HG02884 (cell line): ENCODE measurements around the gene PLK3.
"Not testable (repeated sequence)": the region's sequence is repeated elsewhere in the genome, so short reads cannot be mapped to it uniquely, and the experiment has no call there.

Source experiments
- ATAC-seq: cut with Tn5 transposase; IDR thresholded peaks from one replicate; pipeline ENCODE4 v1.9.1; 2021; ENCODE audit warnings: mild to moderate bottlenecking, moderate library complexity; ENCODE audit not compliant: unreplicated experiment

Gene PLK3

DNA sequence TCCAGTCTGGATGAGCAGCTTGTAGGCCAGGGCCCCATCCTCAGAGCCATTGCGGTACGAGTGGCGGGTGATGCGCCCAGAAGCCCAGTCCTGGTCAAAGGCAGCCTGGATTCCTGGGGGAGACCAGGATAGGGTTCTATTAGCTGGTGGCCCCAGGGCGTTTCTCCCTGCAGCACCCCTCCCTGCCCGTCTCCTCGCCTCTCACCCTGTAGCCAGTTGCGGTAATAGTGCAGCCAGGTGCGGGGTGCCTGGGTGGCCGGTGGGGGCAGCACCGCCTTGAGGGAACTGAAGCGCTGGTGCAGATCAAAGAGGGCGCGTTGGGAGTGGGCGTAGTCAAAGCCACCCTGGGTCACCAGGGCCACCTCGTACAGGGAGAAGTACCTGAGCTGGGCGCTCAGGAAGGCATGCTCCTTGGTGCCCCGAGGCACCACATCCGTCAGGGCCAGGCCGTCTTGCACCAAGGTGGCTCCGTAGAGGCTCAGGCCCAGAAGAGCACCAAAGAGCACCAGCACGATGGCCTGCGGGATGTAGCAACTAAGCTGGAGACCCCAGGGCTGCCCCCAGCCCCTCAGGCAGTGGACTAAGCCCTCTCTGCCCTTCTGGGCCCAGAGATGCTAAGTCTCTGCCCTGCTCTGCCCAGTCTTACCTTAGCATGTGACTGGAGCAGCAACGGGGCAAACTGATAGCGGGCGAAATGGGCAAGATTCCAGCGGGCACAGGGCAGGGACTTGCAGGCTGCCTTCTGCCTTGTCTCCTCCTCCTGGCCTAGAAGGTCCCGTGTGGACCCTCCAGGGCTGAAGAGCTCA lies 27.2 kb downstream of the PLK3 start:
- no peak for ATAC-seq

DNA sequence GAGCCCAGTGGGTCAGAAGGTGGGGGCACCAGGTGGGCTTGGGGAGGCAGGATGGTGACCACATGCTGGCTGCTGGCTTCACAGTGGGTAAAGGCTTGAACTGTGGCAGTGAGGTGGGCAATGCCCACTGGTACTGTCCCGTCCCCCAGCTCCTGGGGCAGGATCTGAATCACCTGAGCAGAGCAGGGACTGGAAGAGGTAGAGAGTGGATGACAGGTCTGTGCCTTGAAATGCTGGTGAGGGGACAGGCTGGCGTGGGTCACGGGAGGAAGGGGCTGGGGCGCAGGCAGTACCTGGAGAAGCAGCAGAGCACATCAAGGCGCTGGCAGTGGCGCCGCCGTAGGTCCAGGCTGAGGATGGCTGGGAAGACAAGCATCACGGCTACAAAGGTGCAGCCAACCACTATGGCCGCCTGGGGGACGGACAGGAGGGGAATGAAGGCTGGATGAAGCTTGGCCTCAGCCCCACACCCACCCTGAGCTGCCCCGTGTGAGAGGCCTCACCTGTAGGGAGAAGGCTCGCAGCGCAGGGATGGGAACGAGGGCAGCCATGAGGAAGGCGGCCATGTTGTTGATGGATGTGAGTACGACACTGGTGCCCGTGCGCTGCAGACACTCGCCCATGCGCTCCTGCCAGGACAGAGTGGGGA lies 27.9 kb downstream of the PLK3 start:
- no peak for ATAC-seq

DNA sequence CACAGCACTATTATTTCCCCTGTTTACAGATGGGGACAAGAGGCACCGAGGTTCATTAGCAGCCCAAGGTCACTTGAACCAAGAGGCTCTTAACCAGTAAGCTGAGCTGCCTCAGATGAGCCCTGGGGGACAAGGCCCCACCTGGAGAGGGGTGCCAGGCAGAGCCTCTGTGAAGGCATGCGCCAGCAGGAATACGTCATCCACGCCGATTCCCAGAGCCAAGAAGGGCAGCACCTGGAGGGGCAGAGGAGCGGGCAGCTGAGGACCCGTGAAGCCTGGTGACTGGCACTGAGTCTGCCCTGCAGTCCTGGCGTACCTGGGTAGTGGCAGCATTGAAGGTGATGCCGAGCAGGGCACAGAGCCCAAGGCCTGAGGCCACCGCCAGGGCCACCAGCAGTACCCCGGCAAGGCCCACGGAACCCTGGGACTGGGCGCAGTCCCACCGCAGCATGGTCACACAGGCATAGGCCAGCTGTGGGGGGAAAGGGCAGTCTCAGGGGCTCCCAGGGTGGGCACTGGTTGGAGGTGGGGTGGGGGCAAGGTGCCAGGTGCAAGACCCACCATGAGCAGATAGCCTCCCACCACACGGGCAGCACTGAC lies 28.8 kb downstream of the PLK3 start:
- no peak for ATAC-seq

DNA sequence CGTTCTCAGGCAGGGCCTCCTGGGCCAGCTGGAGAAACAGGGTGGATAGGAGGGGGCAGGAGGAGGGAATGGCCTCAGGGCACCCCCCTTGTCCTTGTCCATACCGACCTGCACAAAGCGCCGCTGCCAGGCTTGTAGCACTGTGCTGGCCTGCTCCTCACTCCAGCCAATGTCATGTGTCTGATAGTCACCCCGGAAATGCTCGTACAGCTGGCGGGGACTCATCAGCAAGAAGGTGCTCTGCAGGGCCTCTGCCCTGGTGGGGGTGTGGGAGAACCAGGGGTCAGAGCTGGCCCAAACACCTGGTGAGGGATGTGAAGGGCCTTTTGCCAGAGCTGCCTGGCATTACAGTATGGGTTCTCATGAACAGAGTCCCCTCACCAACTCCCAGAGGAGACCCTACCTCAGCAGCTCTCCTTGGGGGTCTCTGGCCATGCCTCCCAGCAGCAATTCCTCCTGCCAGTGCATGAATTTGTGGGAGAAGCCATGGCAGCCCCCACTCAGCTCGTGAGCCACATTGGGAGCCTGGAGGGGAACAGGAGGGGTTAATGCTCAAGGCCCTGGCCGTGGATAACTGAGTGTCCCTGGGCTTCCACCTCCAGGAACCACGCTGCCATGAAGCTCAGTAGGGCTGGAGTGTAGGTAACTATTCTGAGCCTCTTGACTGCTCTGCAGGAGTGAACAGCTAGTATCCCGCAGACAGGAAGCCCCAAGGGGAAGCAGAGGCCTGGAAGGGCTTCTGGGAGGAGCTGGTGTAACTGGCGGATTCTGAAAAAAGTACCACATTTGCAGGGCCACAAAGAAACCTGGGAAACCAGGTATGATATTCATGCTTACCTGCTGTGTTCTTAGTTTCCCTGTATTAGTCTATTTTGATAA lies 29.6 kb downstream of the PLK3 start:
- ATAC-seq: no peak

DNA sequence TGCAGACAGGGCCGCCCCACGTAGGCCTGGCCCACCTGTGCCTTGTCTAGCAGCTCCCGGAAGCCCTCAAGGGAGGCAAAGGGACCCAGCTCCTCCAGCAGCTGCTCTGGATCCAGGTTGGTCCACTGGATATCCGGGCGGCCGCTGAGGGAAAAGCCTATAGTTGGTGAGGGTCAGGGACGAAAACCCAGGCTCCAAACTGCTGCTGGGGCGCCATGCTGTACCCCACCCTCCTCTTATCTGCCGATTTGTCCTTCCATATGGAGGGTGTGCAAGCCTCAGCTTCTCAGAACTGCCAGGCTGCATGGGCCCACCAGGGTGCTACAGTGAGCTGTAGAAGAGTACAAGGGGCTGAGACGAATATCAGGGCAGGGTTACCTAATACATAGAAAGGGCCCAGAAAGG lies 30.7 kb downstream of the PLK3 start:
- no peak for ATAC-seq

DNA sequence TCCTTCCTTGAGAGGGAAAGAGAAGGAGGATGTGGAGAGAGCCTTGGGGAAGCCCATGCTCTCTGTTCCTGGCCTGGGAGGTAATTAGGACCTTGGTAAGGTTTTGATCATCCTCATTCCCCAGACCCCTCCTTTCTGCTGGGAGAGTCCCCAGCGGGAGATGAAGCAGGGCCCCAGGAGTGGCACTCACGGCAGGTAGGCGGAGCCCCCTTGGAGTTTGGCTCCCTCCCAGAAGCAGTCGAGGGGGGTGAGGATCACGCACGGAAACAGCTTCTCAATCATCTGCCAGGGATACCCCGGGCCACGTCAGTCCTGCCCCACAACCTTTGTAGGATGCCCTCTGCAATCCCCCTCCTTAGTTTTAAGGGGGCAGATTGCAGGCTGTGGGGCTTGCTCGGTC lies 31.3 kb downstream of the PLK3 start:
- ATAC-seq: no peak

DNA sequence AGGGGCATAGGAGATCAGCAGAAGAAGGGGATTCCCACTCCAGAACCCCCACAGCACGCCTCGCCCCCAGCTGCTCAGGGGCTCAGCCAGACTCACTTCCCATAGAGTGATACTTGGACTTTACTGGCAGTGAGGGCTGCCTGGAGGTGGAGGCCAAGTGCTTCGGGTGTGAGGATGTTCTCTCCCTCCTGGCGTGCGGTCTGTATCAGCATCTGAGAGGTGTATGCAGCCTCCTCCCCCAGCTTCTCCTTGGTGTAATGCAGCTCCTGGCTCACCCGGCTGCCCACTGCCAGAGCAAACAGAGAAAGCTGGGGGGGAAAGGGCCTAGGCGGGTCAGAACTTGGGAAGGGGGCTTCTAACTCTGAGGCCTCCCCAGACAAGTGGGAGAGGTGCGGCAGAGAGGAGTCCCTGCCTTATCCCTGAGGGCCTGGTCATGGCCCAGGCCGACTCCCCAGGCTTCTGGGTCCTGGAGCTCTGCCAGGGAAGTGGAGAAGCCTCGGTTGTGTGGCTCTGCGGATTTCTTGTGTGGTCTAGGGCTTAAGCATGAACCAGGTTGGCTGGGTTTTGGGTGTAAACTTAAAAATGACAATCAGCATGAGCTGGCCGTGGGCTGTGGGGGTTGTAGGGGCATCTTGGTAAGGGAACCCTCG lies 32.0 kb downstream of the PLK3 start:
- no peak for ATAC-seq

DNA sequence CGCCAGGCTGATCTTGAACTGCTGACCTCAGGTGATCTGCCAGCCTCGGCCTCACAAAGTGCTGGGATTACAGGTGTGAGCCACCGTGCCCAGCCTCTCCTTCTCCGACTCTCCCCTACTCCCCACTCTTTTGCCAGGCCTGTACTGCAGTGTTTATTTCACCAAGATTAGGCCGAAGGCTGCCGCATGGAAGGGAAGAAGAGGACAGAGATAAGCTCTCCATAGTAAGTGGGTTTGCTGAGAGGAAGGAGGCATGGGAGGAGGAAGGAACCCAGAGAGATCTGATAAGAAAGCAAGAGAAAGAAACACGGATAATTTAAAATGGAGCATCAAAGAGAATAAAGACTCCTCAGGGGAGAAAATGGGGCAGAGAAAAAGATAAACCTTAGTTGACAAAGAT lies 34.2 kb downstream of the PLK3 start:
- ATAC-seq: no peak

DNA sequence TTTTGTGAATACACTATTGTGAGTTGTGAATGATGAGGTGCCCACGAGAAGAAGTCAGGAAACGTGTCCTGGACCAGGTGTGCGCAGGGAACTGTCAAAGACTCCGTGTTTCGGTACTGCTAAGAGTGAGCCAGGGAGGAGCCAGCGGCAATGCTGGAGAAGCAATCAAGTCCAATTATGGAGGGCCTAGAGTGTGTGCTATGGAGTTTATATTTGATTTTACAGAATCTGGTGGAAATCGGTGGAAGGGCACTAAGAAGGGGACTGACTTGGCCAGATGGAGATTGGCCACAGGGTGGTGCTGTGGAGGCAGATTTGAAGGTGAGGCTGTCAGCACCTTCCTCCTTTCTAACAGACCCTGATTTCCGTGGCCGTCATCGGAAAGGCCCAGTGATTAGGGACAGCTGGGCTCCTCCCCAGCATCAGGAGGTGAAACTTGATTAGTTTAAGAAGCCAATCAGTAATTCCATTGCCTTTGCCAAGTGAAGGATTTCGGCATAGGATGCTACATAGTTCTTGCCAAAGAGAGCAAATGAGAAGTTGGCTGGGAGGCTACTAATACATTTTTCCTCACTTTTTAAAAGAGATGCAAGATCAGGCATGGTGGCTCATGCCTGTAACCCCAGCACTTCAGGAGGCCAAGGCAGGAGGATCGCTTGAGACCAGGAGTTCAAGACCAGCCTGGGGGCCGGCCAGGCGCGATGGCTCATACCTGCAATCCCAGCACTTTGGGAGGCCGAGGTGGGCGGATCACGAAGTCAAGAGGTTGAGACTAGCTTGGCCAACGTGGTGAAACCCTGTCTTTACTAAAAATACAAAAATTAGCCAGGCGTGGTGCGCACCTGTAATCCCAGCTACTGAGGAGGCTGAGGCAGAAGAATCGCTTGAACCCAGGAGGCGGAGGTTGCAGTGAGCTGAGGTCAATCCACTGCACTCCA lies 35.8 kb downstream of the PLK3 start:
- ATAC-seq: no peak

DNA sequence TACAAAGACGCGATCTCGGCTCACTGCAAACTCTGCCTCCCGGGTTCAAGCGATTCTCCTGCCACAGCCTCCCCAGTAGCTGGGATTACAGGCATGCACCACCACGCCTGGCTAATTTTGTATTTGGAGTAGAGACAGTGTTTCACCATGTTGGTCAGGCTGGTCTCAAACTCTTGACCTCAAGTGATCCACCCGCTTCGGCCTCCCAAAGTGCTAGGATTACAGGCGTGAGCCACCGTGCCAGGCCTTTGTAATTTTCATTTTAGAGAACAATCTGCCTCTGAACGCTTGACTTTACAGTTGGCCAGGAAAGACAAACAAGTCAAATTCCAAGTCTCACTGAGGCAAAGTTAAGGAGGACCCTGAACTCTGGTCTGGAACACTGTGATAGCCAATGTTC lies 38.1 kb downstream of the PLK3 start:
- not testable (repeated sequence) for ATAC-seq

DNA sequence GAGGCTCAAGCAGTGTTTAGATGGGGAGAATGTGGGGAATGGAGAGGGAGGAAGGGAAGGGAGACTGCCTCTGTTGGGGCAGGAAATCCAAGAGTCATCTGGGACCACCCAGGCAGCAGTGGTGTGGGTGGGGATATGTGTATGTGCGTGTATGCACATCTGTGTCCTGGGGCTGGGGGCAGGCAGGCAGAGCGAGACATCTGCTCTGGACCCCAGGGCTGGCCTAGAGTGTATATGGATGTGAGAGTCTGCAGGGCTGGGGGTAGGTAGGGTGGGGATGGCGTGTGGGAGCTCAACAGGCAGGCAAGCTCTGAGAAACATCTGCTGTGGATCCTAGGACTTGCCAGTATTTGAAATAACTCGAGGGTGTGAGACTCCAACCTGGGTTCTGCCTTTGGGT lies 39.4 kb downstream of the PLK3 start:
- no peak for ATAC-seq

DNA sequence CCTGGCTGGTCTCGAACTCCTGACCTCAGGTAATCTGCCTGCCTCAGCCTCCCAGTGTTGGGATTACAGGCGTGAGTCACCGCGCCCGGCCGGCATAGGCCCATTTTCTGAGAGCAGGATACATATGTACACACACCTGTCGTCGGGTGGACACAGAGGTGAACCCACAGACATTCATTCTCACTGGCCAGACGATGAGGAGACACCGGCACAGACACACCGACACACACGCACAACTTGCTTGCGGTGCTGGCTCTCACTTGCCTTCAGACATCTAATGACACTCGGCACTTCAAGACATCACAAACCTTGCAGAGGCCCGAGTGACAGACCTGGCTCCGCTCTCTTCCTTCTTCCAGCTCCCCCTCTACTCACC lies 42.3 kb downstream of the PLK3 start:
- no peak for ATAC-seq

DNA sequence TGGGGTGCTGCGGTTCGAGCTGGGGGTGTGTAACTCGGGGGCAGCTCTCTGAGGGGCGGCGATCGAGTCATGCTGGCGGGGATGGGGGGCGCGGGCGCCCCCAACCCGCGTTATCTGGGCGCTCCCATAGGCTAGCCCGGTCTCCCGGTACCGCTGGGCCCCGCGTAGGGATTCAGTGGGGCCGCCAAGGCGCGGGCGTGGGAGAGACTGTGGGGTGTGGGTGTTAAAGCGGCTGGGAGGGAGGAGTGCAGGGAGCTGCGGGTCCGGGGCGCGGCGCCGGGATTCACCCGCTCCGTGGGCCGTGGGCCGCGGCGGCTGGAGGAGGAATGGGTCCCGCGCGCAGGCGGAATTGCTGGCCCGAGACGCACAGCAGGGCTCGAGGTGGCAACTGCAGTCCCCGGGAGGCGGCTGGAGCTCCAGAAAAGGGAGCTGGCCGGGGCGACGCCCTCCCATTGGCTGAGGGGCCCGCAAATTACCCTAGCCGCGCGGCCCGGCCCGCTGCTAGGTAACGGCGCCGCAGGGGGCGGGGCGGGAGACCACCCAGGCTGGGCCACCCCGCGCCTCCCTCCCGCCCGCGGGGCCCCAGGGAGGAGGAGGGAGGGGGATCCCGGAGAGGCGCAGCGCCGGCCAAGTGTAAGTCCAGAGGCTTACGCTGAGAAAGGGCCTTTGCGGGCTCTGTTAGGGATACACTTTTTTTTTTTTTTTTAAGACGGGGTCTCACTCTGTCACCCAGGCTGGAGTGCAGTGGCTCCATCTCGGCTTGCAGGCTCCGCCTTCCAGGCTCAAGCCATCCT lies 42.9 kb downstream of the PLK3 start, which contains the start of gene PTCH2:
PTCH2 (minus strand) TSS at position 392 of the 794 bp plus-strand sequence; CDS start at position 71, 321 bp downstream.
- no peak for ATAC-seq

DNA sequence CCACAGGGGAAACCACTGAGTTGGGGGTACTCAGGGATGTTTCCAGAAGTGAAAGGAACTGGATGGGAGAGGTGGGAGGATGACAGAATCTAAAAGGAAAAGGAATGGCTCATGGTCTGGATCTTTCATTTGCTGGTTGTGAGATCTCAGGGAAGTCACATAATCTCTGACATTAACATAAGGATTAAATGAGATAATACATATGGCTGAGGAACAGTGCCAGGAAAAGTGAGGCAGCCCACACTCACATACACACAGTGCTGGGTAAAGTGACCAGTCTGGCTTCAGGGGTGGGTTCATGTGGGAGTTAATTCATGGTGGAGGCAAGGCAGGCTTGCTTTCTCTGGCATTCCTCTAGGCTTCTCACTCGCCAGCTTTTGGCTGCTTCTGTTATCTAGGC lies 46.8 kb downstream of the PLK3 start:
- ATAC-seq: no peak

DNA sequence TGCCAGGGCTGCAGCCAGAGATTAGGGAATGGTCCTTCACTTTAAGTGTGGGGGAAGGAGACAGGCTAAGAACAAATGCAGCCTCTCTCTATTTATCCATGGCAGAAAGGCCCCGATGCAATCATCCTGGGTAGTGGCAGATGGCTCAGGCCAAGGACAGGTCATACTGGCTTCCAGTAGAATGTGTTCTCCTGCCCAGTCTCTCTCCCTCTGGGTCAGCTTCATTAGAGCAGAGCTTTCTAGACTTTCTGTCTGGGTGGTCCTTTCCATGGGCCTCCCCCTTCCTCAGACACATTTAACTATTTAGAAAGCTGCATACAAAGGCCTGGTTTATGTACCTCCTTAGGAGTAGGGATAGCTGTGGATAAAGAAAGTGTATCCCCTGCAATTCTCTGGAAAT lies 47.7 kb downstream of the PLK3 start:
- no peak for ATAC-seq

DNA sequence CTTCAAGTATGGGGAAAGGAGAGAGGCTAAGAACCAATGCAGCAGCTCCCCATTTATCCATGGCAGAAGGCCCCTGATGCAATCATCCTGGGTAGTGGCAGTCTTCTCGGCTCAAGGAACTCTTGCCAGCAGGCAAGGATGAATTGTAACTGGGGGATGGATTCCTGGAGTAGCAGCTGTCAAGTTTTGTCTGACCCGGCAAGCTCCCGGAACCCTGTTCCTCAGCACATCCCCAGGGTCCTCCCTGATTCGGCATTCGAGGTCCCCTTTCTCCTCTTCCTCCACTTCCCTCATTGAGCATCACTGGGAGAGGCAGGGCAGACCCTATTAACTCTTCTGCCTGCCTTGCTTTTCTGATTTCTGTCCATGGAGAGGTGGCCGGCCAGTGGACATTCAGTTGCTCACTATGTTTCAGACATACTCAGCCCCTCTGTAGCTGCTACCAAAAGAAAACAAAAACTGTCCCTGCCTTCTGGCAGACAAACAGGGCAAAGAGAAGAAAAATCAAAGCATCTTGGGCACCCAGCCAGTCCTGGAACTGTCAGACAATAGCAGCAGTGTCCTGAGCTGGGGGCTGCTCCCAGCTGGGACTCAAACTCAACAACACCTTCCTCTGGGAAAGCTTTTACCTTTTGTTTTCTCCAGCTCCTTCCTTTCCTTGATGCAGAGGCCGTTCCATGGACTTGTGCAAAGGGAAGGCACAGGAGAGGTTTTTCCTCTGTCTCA lies 48.4 kb downstream of the PLK3 start:
- no peak for ATAC-seq

DNA sequence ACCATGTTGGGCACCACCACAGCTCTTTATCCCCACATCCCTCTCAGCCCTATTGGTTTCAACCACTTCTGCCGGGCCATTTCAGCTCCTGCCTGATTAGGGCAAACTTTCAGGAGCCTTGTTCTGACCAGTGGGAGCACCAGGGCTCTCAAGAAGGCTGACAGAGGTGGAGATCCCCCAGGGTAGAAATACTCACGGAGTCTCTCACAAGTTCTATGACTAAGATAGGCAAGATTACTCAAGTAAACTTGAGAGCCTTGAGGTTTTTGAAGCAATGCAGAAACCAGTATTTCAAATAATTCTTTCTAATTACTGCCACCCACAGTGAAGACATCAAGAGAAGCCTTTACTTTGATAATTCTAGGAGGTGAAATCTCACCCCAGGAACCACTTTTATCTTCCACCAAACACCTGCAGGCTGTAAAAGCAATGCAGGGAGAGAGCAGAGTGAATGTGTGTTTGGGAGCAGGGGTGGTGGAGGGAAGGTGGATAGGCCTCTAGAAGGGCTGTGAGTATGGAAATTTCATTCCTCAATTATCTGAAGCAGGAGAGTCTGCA lies 49.5 kb downstream of the PLK3 start:
- no peak for ATAC-seq

DNA sequence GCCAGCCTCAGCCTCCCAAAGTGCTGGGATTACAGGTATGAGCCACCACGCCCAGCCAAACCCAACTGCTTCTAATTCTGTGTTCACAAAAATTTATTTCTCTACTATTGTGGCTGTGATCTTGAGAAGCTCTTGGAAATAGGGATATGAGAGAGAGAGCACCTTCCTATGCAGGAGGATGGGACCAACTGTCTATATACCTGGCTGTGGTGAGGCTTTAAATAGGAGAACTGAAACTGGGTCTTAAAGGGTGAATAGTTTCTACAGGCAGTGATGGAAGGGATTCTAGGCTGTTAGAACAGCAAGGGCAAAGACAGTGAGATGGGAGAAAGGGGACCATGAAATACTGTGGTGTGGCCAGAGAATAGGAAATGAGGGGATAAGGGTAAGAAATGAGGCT lies 51.1 kb downstream of the PLK3 start:
- no peak for ATAC-seq
